IPS DF 6.9 (cell line): ENCODE results near the gene THRA.

Experiments
- DNase-seq: peaks from one replicate; pipeline ENCODE4 v3.0.0-alpha.2; 2013; ENCODE audit warnings: low read depth, low spot score
- H3K27ac ChIP-seq: one replicate; pipeline ENCODE4 v1.5.1; 2013; ENCODE audit warnings: low read length, control low read depth
- H3K27me3 ChIP-seq: 2 replicates; pipeline ENCODE4 v1.6.1; 2013; ENCODE audit warnings: mild to moderate bottlenecking, low read length; ENCODE audit not compliant: control insufficient read depth, insufficient read depth
- H3K36me3 ChIP-seq: 2 replicates; pipeline ENCODE4 v1.6.1; 2013; ENCODE audit warnings: low read length; ENCODE audit not compliant: control insufficient read depth, insufficient read depth
- H3K4me1 ChIP-seq: 2 replicates; pipeline ENCODE4 v1.6.1; 2013; ENCODE audit warnings: low read length; ENCODE audit not compliant: control insufficient read depth, insufficient read depth
- H3K4me3 ChIP-seq: 2 replicates; pipeline ENCODE4 v1.5.1; 2013; ENCODE audit warnings: mild to moderate bottlenecking, low read length
- H3K9me3 ChIP-seq: 2 replicates; pipeline ENCODE4 v1.6.1; 2013; ENCODE audit warnings: low read length, inconsistent platforms; ENCODE audit not compliant: control insufficient read depth, insufficient read depth
- WGBS: extraction: QIAGEN DNeasy Blood & Tissue Kit; methylation state at CpG from one replicate; pipeline ENCODE4 v1.1.7; 2013; ENCODE audit warnings: mixed read lengths, missing lambda C conversion rate; ENCODE audit not compliant: insufficient read length, insufficient coverage; 5-methylcytosine and 5-hydroxymethylcytosine counted together

THRA gene

DNA sequence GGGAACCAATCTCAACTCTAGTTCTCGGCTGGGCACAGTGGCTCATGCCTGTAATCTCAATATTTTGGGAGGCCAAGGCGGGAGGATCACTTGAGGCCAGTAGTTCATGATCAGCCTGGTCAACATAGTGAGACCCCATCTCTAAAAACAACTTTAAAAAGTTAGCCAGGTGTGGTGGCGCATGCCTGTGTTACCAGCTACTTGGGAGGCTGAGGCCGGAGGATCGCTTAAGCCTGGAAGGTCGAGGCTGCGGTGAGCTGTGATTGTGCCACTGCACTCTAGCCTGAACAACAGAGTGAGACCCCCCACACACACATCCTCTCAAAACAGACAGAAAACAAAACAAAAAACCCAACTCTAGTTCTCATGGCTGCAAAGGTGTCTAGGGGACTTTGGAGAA is 4.9 kb downstream of the THRA start:
- WGBS: no CpG with 5 or more reads among the region's 7 CpGs
- Histone ChIP-seq H3K27ac (no peak overlapping the region), H3K4me1 (peaks cover 33% of the 10 kb centered on the region)

DNA sequence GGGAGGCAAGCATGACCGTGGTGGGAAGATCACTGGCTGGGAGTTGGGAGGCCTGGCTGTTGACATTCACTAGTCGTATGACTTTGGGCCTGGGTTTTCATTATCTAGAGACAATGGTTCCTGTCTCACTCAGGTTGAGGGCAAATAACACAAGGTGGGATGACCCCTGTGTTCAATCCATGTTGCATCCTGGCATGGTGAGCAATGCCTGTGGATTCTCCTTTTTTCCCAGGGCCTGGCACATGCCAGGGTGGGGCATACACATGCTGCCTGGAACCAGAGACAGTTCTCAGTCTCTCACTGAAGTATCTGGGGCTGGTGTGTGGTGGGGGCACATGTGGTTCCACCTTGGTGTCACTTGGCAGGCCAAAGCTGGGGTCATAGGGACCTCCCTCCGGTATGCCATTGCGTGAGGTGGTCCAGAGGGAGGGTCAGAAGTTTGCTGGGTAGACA is 5.4 kb downstream of the THRA start:
- peaks cover 33% of the 10 kb centered on the region for H3K4me1 ChIP-seq

More for the DNA sequence above, 4.9 kb downstream of the THRA start:
- no peak for DNase-seq
- H3K4me3 ChIP-seq: no peak overlapping the region
- H3K36me3 ChIP-seq: no peaks in the 10 kb centered on the region
- H3K9me3 ChIP-seq: no peaks in the 10 kb centered on the region
- H3K27me3 ChIP-seq: no peaks in the 10 kb centered on the region

DNA sequence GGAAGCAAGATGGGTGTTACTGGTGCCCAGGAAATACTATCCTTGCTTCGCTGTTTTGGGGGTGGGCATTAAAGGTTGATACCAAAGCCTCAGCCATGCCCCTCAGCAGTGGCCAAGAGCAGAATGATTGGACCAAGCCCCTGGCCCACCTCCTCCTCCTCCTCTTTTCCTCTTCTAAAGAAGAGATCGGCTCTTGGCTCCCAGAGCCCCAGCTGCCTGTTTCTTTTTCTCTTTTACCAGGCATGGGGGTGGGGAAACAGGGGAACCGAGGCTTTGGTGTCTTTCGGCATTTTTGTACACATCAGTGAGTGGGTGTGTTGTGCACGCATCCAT is 5.8 kb downstream of the THRA start:
- Histone ChIP-seq H3K36me3 (no peaks in the 10 kb centered on the region), H3K9me3 (no peaks in the 10 kb centered on the region), H3K4me1 (peaks cover 33% of the 10 kb centered on the region), H3K4me3 (no peak overlapping the region), H3K27ac (no peak overlapping the region), H3K27me3 (no peaks in the 10 kb centered on the region)
- no CpG with 5 or more reads among the region's 5 CpGs for WGBS
- DNase-seq: no peak

More for the DNA sequence above, 5.4 kb downstream of the THRA start:
- no peaks in the 10 kb centered on the region for H3K36me3 ChIP-seq
- H3K4me3 ChIP-seq: no peak overlapping the region
- no peaks in the 10 kb centered on the region for H3K27me3 ChIP-seq
- no CpG with 5 or more reads among the region's 4 CpGs for WGBS
- H3K9me3 ChIP-seq: no peaks in the 10 kb centered on the region
- no peak for DNase-seq
- H3K27ac ChIP-seq: no peak overlapping the region

DNA sequence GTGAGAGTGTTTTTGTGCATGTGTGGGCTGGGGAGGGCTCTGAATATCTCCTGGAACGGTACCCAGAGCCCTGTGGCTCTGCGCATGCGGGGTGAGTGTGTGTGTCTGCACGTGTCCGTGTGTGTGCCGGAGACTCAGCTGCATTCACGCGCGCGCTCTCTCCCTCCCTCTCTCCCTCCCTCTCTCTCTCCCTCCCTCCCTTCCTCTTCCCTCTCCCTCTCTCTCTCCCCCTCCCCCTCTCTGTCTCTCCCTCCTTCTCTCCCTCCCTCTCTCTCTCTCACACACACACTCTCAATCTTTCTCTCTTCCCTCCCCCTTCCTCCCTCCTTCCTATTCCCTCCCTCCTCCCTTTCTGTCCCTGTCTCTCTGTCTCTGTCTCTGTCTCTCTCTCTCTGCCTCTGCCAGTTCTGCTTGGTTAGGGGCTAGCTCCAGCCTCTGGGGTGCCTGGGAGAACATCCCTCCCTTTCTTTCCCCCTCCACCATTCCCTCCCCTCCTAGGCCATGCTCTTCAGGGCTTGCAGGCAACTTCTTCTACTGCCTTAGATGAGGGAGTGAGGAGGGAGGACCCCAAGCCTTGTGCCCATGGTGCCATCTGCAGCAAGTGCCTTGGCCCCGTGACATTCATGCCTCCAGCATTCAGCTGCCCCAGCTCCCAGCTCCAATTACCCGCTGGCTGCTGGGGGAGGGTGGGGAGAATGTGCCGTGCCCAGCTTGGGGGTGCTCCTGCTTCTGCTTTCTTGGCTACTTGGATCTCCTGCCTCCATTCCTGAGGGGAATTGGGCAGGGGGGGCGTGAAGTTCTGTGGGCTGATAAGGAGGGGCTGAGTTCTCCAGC is 6.4 kb downstream of the THRA start:
- peaks cover 32% of the 10 kb centered on the region for H3K4me1 ChIP-seq
- no peak overlapping the region for H3K27ac ChIP-seq
- H3K27me3 ChIP-seq: no peaks in the 10 kb centered on the region
- no peaks in the 10 kb centered on the region for H3K36me3 ChIP-seq
- no peaks in the 10 kb centered on the region for H3K9me3 ChIP-seq
- no peak for DNase-seq
- WGBS: no CpG with 5 or more reads among the region's 14 CpGs
- no peak overlapping the region for H3K4me3 ChIP-seq

DNA sequence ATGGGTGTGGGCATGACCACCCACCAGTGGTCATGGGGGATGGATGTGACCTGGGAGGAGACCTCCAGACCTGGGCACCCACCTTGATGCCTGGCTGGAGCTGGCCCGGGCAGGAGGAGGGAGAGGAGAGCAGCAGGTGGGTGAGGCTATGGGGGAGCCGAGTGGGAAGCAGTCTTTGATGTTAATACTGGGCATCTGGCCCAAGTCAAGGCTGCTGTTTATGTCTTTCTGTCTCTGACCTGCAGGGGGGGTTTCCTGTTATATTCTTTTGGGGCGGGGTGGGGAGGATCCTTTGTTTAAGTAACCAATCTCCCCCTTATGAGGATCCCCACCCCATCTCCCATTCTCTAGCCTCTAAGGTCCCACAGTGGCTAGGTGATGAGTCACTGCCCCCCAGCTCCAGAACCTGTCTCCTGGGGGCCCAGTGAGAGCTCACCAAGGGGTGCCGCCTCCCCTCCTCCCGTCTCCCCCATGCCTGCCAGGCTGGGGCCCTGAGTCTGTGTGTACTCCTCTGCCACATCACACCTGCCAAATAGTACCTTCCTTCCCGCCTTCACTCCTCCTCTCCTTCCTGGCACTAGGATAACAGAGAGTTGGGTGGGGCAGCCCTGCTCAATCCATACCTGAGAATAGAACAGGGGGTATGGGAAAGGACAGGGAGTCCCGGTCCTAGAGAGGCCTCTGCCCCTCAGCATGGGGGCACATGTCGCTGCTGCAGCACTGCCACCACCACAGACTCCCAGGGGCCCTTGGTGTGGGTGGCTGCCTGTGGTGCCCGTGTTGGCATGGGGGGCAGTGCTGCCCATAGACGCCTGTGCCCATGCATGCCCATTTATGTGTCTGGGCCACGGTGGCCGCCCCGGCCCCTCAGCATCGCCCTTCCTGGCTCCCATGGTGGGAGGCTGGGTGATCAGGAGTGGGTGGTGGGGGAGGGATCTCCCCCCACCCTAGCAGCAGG is 7.3 kb downstream of the THRA start:
- WGBS: no CpG with 5 or more reads among the region's 14 CpGs
- Histone ChIP-seq H3K4me3 (no peak overlapping the region), H3K36me3 (no peaks in the 10 kb centered on the region), H3K9me3 (no peaks in the 10 kb centered on the region), H3K27me3 (no peaks in the 10 kb centered on the region), H3K27ac (no peak overlapping the region), H3K4me1 (peaks cover 28% of the 10 kb centered on the region)
- no peak for DNase-seq

DNA sequence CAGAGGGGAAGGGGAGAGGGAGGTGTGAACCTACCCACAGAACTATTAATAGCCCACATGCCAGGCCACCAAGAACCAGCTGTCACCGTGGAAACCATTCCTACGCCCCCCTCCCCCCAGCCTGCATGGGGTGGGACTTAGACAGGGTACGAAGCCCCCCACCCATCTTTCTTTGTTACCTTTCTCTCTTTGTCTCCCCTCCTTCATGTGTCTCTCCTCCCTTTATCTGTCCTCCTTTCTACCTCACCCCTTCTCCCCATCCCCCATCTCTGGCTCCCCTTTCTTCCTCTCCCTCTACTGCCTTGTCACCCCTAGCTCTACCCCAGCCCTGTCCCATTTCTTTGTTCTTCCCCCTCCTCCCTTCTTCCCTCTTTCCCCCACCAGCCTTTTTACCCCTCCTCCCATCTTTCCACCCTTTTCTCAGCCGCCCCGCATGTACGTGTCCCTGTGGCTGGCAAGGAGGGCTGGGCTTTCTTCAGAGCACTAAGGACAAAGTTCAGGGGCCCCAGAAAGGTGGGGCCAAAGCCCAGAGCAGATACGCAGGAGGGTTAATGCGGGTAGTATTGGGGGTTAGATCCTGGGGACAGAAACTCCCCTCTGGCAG is 8.0 kb downstream of the THRA start:
- no peaks in the 10 kb centered on the region for H3K27me3 ChIP-seq
- no peaks in the 10 kb centered on the region for H3K36me3 ChIP-seq
- peaks cover 26% of the 10 kb centered on the region for H3K4me1 ChIP-seq
- H3K27ac ChIP-seq: no peak overlapping the region
- H3K4me3 ChIP-seq: no peak overlapping the region
- no CpG with 5 or more reads among the region's 8 CpGs for WGBS
- no peak for DNase-seq
- H3K9me3 ChIP-seq: no peaks in the 10 kb centered on the region

DNA sequence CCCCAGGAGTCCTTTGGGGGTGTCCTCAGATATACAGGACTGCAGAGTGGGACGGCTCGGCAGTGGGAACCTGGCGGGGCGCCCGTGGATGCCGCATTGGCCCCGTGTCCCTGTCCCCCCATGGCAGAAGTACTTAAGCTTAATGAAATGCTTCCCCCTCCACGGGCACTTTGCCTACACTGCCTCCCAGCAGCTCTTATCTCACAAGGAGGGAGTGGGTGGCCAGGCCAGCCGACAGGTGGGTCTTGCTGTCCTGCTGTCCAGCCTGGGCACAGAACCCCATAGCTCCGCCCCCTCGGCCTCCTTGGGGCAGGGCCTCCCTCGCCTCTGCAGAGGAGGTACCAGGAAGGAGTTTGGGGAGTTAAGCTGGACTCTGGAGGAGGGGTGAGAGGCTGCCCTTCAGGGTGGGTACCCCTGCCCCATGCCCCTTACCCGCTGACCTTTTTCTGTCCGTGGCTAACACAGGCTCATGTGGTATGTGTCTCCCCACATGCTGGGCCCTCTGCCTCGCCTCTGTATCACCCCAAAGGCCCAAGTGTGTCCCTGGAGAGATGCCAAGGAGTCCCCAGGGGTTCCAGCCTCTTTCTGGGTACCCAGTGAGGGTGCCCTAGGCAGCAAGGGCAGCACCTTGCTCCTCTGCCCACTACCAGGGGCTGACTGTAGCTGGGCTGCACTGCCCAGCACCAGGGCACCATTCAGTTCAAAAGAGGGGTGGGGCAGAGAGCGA is 8.7 kb downstream of the THRA start:
- Histone ChIP-seq H3K27ac (no peak overlapping the region), H3K9me3 (no peaks in the 10 kb centered on the region), H3K4me1 (peaks cover 25% of the 10 kb centered on the region), H3K27me3 (no peaks in the 10 kb centered on the region), H3K36me3 (no peaks in the 10 kb centered on the region), H3K4me3 (no peak overlapping the region)
- WGBS: no CpG with 5 or more reads among the region's 16 CpGs
- DNase-seq: no peak

DNA sequence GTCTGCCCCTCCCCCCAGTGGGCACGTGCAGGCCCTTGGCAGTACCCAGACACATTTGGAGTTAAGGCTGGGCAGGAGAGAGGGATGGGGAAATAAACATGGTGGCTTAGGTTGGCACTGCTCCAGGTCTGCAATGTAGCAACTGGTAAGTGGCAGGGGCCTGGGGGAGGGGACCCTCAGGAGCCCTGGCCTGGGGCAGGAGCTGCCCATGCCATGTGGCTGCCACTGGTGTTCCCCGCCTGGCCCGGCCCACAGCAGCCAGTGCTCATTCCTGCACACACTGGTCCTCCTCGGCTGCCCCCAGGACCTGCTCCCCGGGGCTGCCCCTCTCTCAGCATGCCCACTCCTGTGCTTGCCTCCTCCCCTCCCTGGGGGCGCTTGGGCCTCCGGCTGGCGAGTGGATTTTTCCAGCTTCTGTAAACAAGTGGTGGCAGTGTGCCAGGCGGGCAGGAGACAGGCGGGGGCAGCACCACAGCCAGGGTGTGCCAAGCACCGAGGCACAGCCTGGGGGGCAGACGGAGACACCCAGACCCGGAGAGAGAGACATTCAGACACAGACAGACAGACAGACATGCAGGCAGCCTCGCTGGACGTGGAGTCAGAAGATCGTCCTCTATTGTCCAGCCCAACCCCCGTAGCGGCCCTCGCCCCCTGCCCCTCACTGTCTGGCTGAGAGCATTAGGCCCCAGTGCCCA is 9.4 kb downstream of the THRA start:
- peaks cover 25% of the 10 kb centered on the region for H3K4me1 ChIP-seq
- H3K4me3 ChIP-seq: no peak overlapping the region
- WGBS: no CpG with 5 or more reads among the region's 19 CpGs
- H3K36me3 ChIP-seq: no peaks in the 10 kb centered on the region
- DNase-seq: no peak
- H3K27me3 ChIP-seq: no peaks in the 10 kb centered on the region
- no peaks in the 10 kb centered on the region for H3K9me3 ChIP-seq
- no peak overlapping the region for H3K27ac ChIP-seq

DNA sequence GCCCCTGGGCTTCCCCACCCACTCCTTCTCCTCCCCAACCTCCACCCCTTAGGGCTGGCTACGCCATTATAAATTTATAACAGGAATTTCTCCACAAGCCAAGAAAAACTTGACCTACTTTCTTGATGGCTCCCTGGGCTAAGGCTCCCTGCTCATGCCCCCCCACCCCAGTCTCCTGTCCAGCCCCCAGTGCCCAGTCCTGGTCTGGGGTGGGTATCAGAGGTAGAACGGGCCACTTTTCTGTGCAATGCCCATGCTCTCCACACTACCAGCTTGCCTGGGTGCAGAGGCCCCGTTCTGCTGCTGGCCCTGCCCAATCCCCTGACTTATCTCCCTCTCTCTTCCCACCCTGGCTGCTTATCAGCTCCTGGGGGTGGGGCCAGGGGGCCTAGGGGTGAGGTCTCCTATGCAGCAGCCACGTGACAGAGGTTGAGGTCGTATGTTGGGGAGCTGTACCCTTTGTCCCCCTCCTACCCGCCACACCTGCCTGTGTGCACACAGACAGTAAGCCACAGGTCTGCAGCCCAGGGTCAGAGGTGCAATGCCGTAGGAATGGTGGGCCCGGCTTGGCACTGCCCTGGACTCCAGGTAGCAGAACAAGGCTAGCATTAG is 10.1 kb downstream of the THRA start:
- Histone ChIP-seq H3K27ac (no peak overlapping the region), H3K4me3 (no peak overlapping the region), H3K9me3 (no peaks in the 10 kb centered on the region), H3K4me1 (peaks cover 25% of the 10 kb centered on the region), H3K27me3 (no peaks in the 10 kb centered on the region), H3K36me3 (no peaks in the 10 kb centered on the region)
- DNase-seq: no peak
- no CpG with 5 or more reads among the region's 8 CpGs for WGBS
